AG09309 (cell line): ENCODE measurements around the gene CPZ.

ENCODE experiments used
- DNase-seq: peaks from one replicate; pipeline ENCODE4 v3.0.0-alpha.2; 2010; ENCODE audit warnings: low read depth
- H3K4me3 ChIP-seq: 2 replicates; pipeline ENCODE4 v1.5.1; 2011; ENCODE audit warnings: mild to moderate bottlenecking, low read depth, low read length, moderate library complexity; ENCODE audit not compliant: control insufficient read depth
- TF ChIP-seq, protein P1 (sequence below): IDR thresholded peaks from 2 replicates; pipeline ENCODE4 v1.5.1; 2011; ENCODE audit warnings: mild to moderate bottlenecking, low read depth, low read length, inconsistent platforms; ENCODE audit not compliant: insufficient read depth, control insufficient read depth; ENCODE audit errors: missing control alignments

CPZ gene

GRCh38 chr4:8614365-8615193, 22.0 kb downstream of the CPZ start:
- no peak overlapping the region for H3K4me3 ChIP-seq
- TF ChIP-seq, protein P1, sequence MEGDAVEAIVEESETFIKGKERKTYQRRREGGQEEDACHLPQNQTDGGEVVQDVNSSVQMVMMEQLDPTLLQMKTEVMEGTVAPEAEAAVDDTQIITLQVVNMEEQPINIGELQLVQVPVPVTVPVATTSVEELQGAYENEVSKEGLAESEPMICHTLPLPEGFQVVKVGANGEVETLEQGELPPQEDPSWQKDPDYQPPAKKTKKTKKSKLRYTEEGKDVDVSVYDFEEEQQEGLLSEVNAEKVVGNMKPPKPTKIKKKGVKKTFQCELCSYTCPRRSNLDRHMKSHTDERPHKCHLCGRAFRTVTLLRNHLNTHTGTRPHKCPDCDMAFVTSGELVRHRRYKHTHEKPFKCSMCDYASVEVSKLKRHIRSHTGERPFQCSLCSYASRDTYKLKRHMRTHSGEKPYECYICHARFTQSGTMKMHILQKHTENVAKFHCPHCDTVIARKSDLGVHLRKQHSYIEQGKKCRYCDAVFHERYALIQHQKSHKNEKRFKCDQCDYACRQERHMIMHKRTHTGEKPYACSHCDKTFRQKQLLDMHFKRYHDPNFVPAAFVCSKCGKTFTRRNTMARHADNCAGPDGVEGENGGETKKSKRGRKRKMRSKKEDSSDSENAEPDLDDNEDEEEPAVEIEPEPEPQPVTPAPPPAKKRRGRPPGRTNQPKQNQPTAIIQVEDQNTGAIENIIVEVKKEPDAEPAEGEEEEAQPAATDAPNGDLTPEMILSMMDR: no peak
- DNase-seq: no peak

DNA sequence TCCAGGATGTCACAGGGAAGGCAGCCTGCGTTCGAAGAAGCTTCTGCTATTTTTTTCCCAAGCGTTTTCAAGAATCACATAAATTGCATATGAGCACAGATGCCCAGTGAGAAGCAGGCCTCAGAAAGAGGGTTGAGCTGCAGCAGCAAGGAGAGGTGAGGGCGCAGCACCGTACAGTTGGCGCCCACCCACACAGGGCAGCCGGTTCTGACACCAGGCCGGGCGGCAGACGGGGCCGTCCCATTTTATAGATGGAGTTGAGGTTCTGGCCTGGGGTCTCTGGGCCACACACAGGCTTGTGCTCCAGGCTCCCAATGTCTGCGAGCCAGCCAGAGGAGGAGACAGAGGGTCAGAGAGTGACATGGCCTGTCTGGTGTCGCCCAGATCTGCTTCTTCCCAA, 22.8 kb downstream of the CPZ start:
- no peak for DNase-seq
- H3K4me3 ChIP-seq: no peak overlapping the region
- TF ChIP-seq, protein P1: no peak

GRCh38 chr4:8615921-8616787, 23.6 kb downstream of the CPZ start:
- no peak overlapping the region for H3K4me3 ChIP-seq
- DNase-seq: no peak
- TF ChIP-seq, protein P1: no peak

DNA sequence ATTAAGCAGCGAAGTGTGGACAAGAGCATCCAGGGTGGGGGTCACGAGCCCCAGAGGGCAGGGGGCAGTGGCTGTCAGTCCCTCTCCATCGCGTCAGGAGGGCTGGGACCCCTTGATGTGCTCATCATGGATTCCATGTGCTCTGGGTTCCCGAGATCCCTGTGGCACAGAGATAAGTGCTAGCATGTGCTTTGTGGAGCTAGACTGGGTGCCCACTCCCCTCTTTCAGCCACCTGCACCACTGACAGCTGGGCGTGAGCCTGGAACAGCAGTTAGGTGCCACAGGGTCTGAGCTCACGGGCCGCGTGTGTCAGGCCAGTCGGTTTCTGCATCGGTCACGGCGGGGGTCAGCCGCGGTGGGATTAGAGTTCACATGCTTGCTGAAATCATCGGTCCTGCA, 24.3 kb downstream of the CPZ start:
- H3K4me3 ChIP-seq: no peak overlapping the region
- TF ChIP-seq, protein P1: no peak

DNA sequence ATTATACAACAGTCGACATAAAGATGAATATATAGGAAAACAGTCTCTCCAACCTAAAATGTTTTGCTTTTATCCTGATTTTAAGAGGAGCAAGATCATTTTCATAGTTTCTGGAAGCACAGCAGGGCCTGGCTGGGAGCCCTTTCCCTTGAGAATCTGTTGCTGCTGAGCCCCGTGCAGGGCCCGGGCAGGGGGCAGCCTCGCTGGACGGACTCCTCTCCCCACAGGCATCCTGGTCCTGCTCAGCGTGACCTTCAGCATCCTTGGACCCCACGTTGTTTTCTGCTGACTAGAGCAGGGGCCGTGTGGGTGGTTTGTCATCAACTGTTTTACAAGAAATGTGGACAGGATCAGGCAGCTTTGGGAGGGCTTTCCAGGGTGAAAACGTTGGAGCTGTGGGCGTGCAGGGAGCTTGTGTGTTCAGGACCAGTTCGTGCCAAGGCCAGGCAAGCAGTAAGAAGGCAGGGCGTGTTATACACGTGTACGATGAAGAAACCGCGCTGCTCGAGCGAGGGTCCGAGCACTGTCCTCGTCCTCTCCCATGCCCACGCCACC, 25.0 kb downstream of the CPZ start:
- no peak overlapping the region for H3K4me3 ChIP-seq
- TF ChIP-seq, protein P1: no peak
- no peak for DNase-seq

More for the DNA sequence above, 24.3 kb downstream of the CPZ start:
- no peak for DNase-seq

DNA sequence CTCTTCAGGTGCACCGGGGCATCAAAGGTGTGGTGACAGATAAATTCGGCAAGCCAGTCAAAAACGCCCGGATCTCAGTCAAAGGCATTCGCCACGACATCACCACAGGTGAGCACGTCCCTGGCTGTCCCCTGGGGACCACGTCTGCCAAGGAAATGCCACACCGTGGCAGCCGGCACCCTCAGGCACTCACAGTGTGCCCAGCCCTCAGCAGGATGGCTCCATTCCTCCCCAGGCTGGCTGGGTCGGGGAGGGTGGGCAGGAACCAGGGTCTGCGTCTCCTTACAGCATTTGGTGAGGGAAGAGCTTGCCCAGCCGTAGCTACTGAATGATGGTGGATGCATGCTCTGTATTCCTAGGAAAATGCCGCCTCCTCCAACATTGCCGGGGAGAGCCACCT, 25.9 kb downstream of the CPZ start:
- no peak overlapping the region for H3K4me3 ChIP-seq
- TF ChIP-seq, protein P1: no peak
- no peak for DNase-seq
